ENCODE measurements around the gene DDA1.

DDA1 gene

GRCh38 chr19:17330262-17331044, 21.1 kb downstream of the DDA1 start:
- no peak for DNase-seq

GRCh38 chr19:17331045-17331558, 21.7 kb downstream of the DDA1 start:
- DNase-seq: no peak

GRCh38 chr19:17332360-17332676, 23.0 kb downstream of the DDA1 start:
- no peak for DNase-seq

GRCh38 chr19:17332677-17333581, 23.6 kb downstream of the DDA1 start:
- DNase-seq: no peak

DNA sequence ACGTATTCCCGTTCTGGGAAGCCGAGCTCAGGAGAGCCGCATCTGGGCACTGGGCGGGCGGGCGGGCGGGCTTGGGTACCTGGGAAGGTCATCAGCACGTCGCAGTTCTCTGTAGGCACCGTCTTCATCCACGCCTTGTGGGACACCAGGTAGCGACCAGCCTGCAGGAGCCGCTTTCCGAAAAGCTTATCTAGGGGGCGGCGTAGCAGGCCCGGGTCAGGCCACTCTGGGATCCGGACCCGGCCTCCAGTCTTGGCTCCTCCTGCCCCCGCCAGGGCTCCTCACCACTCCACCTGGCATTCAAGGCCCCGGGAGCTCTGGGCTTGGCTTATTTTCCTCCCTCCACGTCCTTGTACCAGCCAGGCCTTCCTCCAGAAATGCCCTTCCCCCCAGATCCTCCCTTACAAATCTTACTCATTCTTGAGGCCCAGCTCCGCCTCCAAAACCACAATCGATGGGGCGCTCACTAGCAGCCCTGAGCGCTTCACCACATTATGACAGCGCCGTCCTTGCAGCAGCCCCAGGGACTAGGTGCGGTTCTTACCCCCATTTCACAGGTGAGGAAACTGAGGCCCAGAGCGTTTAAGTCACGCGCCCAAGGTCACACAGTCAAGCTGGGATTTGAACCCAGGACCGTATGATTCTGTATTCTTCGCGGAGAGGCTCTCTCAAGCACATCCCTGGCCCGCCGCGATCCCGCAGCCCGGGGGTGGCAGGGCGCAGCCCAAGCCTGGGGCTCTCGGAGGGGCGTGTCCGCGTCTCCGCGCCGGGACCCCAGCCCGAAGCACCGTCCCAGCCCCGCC, 24.4 kb downstream of the DDA1 start:
- DNase-seq: peak; percentile 75 to 78

DNA sequence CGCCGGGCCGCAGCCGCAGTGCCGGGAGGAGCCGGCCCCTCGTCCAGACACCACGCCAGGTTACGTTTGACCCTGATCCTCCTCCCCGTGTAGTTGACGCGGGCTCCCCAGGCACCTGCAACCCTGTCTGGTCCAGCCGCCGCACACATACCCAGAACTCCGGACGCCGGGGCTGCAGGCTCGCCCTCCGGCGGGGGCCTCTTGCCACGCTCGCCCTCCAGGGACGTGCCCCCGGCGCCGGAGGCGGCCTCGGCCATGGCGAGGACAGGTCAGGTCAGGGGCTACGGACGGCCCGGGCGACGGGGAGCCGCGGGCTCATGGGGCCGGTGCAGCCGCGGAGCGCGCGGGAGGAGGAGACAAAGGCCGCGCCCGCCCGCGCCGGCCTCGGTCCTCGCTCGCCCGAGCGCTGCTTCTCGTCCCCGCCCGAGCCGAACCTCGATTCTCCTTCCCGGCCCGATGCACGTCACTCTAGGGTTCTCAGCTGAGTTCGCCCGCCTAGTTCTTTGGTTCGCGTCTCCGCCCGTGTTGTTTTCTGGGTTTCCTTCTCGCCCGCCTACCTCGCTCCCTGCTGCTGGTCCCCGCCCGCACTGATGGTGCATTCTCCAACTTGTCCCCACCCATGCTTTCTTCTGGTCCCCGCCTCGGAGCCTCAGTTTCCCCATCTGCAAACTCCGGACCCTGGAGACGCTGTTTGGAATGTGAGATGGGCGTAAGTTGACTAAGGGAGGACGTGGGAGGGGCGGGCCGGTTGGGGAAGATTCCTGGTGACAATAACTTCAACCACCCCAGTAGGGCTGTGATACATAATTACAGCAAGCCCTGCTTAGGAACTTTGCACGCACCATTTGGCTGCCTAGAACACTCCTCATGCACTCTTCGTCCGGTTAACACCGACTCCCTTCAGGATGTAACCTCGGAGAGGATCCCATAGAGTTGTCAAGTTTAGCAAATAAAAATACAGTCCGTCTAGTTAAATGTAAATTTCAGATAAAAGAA, 25.3 kb downstream of the DDA1 start, which contains the start of gene ANO8:
ANO8 (minus strand) TSS at position 442 of the 996 bp plus-strand sequence; CDS start at position 257, 185 bp downstream.
- DNase-seq: peak; percentile 93 to 98

GRCh38 chr19:17335575-17335974, 26.2 kb downstream of the DDA1 start:
- DNase-seq: no peak

GRCh38 chr19:17336872-17337674, 27.7 kb downstream of the DDA1 start, which contains the start of gene GTPBP3:
Gene GTPBP3, plus strand, starts transcription at chr19:17337553. Its CDS starts 59 bp downstream, at chr19:17337612.
- peak; percentile 95 to 98 for DNase-seq

DNA sequence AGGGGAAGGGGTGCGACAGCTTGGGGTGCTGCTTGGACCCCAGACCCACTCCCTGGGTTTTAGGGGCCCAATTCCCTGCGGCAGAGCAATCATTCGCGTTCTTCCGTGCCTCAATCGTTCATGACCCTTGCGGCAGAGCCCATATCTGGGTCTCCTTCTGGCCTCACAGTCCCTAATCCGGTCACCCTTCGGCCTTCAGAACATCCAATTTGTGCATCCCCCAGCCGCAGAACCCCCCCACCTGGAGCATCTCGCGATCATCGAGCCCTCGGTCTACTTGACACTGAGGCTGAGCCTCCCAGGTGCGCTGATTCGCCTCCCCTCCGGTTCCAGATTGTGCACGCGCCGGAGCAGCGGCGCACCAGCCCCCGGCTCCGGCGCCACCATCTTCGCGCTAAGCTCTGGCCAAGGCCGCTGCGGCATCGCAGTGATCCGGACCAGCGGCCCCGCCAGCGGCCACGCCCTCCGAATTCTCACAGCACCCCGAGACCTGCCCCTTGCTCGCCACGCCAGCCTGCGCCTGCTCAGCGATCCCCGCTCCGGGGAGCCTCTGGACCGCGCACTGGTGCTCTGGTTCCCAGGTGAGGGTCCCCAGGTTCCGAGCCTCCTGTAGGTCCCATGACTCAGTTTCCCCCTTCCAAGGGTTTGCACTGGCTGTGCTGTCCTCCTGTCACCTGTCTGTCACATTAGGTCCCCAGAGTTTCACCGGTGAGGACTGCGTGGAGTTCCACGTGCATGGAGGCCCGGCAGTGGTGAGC, 28.5 kb downstream of the DDA1 start:
- peak in 1 of 2 donors; percentile 28 for DNase-seq

- DNase-seq: no peak
These were observed 29.2 kb downstream of the DDA1 start for GRCh38 chr19:17338433-17339078.

GRCh38 chr19:17339088-17339741, 29.9 kb downstream of the DDA1 start:
- peak in 1 of 2 donors; percentile 42 for DNase-seq

- no peak for DNase-seq
These were observed 31.0 kb downstream of the DDA1 start for GRCh38 chr19:17340302-17340870.

- no peak for DNase-seq
These were observed 31.6 kb downstream of the DDA1 start for GRCh38 chr19:17340871-17341357.

DNA sequence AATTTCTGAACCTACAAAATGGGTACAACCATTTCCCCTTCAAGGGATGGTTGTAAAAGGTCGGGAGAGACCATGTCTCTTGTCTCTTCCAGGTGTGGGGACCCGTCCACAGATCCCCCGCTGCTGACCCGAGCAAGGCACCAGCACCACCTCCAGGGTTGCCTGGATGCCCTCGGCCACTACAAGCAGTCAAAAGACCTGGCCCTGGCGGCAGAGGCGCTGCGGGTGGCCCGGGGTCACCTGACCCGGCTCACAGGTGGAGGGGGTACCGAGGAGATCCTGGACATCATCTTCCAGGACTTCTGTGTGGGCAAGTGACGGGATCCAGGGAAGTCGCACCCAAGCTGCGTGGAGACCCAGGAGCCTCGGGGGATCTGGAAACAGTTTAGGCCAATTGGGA, 32.0 kb downstream of the DDA1 start:
- DNase-seq: no peak

DNA sequence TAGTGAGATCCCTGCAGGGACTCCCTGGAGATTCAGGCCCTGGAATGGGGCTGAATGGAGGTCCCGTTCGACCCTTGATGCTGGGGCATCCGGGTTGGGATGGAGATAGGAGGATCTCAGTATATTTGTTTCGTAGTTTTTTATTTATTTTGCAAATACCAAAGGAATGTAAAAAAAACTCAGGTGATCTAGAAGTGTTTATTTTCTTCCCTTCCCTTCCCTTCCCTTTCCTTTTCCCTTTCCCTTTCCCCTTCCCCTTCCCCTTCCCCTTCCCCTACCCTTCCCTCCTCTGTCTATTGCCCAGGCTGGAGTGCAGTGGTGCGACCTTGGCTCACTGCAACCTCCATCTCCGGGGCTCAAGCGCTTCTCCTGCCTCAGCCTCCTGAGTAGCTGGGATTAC, 32.5 kb downstream of the DDA1 start:
- no peak for DNase-seq

- peak; percentile 64 to 78 for DNase-seq
These were observed 36.8 kb downstream of the DDA1 start for GRCh38 chr19:17346109-17346671.

- no peak for DNase-seq
These were observed 38.0 kb downstream of the DDA1 start for GRCh38 chr19:17347361-17347760.

DNA sequence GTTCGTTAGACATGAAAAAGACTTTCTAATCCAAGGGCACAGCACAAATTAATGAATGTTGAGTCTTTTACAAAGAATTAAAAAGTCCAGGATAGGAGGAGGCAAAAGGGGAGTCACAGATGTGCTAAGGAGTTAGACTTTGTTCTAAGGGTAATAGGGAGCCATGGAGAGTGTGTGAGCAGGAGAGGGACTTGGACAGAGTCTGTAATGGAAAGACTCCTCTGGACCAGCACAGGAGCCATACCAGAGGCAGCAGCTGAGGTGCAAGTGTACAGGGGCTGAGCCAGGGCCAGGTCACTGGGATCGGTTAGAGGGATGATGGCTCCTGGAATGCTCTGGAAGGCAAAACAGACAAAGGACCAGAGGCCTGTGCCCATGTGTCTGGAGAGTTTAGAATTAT, 38.5 kb downstream of the DDA1 start:
- no peak for DNase-seq
